Measurements from ENCODE around the gene PTN.

The PTN gene

GRCh38 chr7:137381045-137381444 is 37.5 kb upstream of the PTN start:
- no peaks in the 10 kb centered on the region for H3K79me1 ChIP-seq (ENCODE audit: low read depth, low read length)
- DNase-seq (ENCODE audit: low spot score), result no peak

GRCh38 chr7:137373507-137373906 is 30.0 kb upstream of the PTN start:
- no CpG with 5 or more reads among the region's 2 CpGs for WGBS, 2 donors (ENCODE audit: extremely low coverage in 2 of 2, insufficient read length in 2 of 2, insufficient replicate concordance in 1 of 2)
- Histone ChIP-seq H2BK15ac (ENCODE audit: low read length) (no peak overlapping the region), H3K14ac (ENCODE audit: low read length) (no peak overlapping the region), H3K27me3 (ENCODE audit: control insufficient read depth in 3 of 3, insufficient read depth in 3 of 3, low read depth in 1 of 3, low read length in 3 of 3) (no peaks in the 10 kb centered on the region), H3K79me1 (ENCODE audit: low read depth, low read length) (no peaks in the 10 kb centered on the region), H2AK5ac (ENCODE audit: low read depth, low read length) (no peak overlapping the region), H3K36me3 (replicated peaks in 1 of 2; ENCODE audit: control insufficient read depth in 2 of 2, insufficient read depth in 2 of 2, low read length in 2 of 2) (no peaks in the 10 kb centered on the region), H3K18ac (ENCODE audit: low read length) (no peak overlapping the region), H3K4me2 (ENCODE audit: insufficient read depth, low read length, poor library complexity, severe bottlenecking) (no peak overlapping the region), H2BK5ac (ENCODE audit: low read length) (no peak overlapping the region), H3K27ac (replicated peaks; ENCODE audit: low read length) (no peak overlapping the region), H2BK12ac (ENCODE audit: low read length) (no peak overlapping the region), H3K4me3 (ENCODE audit: low read length in 2 of 2) (no peak overlapping the region), H3K4me1 (ENCODE audit: control insufficient read depth in 2 of 2, insufficient read depth in 1 of 2, low read depth in 1 of 2, low read length in 2 of 2) (no peaks in the 10 kb centered on the region), H2AFZ (ENCODE audit: low read length) (no peak overlapping the region), H3K4ac (ENCODE audit: low read length) (no peak overlapping the region), H4K8ac (ENCODE audit: low read depth, low read length) (no peak overlapping the region), H3K23ac (ENCODE audit: low read depth, low read length, poor library complexity) (no peak overlapping the region), H3K9me3 (replicated peaks in 1 of 2; ENCODE audit: control insufficient read depth in 2 of 2, insufficient read depth in 1 of 2, low read depth in 1 of 2, low read length in 2 of 2) (peaks cover 0 to 15% of the 10 kb centered on the region in 2 donors), H3K9ac (ENCODE audit: low read depth, low read length, poor library complexity) (no peak overlapping the region), H2BK120ac (ENCODE audit: low read depth, low read length) (no peak overlapping the region), H4K91ac (ENCODE audit: low read depth, low read length, poor library complexity) (no peak overlapping the region)
- DNase-seq (ENCODE audit: low spot score), result no peak

More at GRCh38 chr7:137381045-137381444, 37.5 kb upstream of the PTN start:
- Histone ChIP-seq H2BK120ac (ENCODE audit: low read depth, low read length) (no peak overlapping the region), H2BK5ac (ENCODE audit: low read length) (no peak overlapping the region), H2AFZ (ENCODE audit: low read length) (no peak overlapping the region), H4K8ac (ENCODE audit: low read depth, low read length) (no peak overlapping the region), H3K4ac (ENCODE audit: low read length) (no peak overlapping the region), H3K9ac (ENCODE audit: low read depth, low read length, poor library complexity) (no peak overlapping the region), H4K91ac (ENCODE audit: low read depth, low read length, poor library complexity) (no peak overlapping the region), H3K4me2 (ENCODE audit: insufficient read depth, low read length, poor library complexity, severe bottlenecking) (no peak overlapping the region), H3K18ac (ENCODE audit: low read length) (no peak overlapping the region), H2AK5ac (ENCODE audit: low read depth, low read length) (no peak overlapping the region), H3K27me3 (ENCODE audit: control insufficient read depth in 3 of 3, insufficient read depth in 3 of 3, low read depth in 1 of 3, low read length in 3 of 3) (no peaks in the 10 kb centered on the region), H3K4me3 (ENCODE audit: low read length in 2 of 2) (no peak overlapping the region), H2BK15ac (ENCODE audit: low read length) (no peak overlapping the region), H2BK12ac (ENCODE audit: low read length) (no peak overlapping the region), H3K36me3 (replicated peaks in 1 of 2; ENCODE audit: control insufficient read depth in 2 of 2, insufficient read depth in 2 of 2, low read length in 2 of 2) (no peaks in the 10 kb centered on the region), H3K4me1 (ENCODE audit: control insufficient read depth in 2 of 2, insufficient read depth in 1 of 2, low read depth in 1 of 2, low read length in 2 of 2) (no peaks in the 10 kb centered on the region), H3K23ac (ENCODE audit: low read depth, low read length, poor library complexity) (no peak overlapping the region), H3K14ac (ENCODE audit: low read length) (no peak overlapping the region), H3K27ac (replicated peaks; ENCODE audit: low read length) (no peak overlapping the region), H3K9me3 (replicated peaks in 1 of 2; ENCODE audit: control insufficient read depth in 2 of 2, insufficient read depth in 1 of 2, low read depth in 1 of 2, low read length in 2 of 2) (peaks cover 0 to 11% of the 10 kb centered on the region in 2 donors)
- WGBS, 2 donors (ENCODE audit: extremely low coverage in 2 of 2, insufficient read length in 2 of 2, insufficient replicate concordance in 1 of 2), result no CpG with 5 or more reads among the region's 1 CpG

- no peak overlapping the region for H2BK120ac ChIP-seq (ENCODE audit: low read depth, low read length)
- H3K4me1 ChIP-seq (ENCODE audit: control insufficient read depth in 2 of 2, insufficient read depth in 1 of 2, low read depth in 1 of 2, low read length in 2 of 2), result no peaks in the 10 kb centered on the region
- H4K8ac ChIP-seq (ENCODE audit: low read depth, low read length), result no peak overlapping the region
- H3K79me1 ChIP-seq (ENCODE audit: low read depth, low read length), result no peaks in the 10 kb centered on the region
- H3K9ac ChIP-seq (ENCODE audit: low read depth, low read length, poor library complexity), result no peak overlapping the region
- H3K23ac ChIP-seq (ENCODE audit: low read depth, low read length, poor library complexity), result no peak overlapping the region
- H3K27me3 ChIP-seq (ENCODE audit: control insufficient read depth in 3 of 3, insufficient read depth in 3 of 3, low read depth in 1 of 3, low read length in 3 of 3), result no peaks in the 10 kb centered on the region
- no peaks in the 10 kb centered on the region for H3K36me3 ChIP-seq (replicated peaks in 1 of 2; ENCODE audit: control insufficient read depth in 2 of 2, insufficient read depth in 2 of 2, low read length in 2 of 2)
- no CpG with 5 or more reads among the region's 2 CpGs for WGBS, 2 donors (ENCODE audit: extremely low coverage in 2 of 2, insufficient read length in 2 of 2, insufficient replicate concordance in 1 of 2)
- peaks cover 3 to 11% of the 10 kb centered on the region in 2 donors for H3K9me3 ChIP-seq (replicated peaks in 1 of 2; ENCODE audit: control insufficient read depth in 2 of 2, insufficient read depth in 1 of 2, low read depth in 1 of 2, low read length in 2 of 2)
- H4K91ac ChIP-seq (ENCODE audit: low read depth, low read length, poor library complexity), result no peak overlapping the region
- H3K18ac ChIP-seq (ENCODE audit: low read length), result no peak overlapping the region
- no peak overlapping the region for H2BK12ac ChIP-seq (ENCODE audit: low read length)
- no peak overlapping the region for H3K4me2 ChIP-seq (ENCODE audit: insufficient read depth, low read length, poor library complexity, severe bottlenecking)
- no peak overlapping the region for H3K4ac ChIP-seq (ENCODE audit: low read length)
- H2BK15ac ChIP-seq (ENCODE audit: low read length), result no peak overlapping the region
- H2AK5ac ChIP-seq (ENCODE audit: low read depth, low read length), result no peak overlapping the region
- H3K14ac ChIP-seq (ENCODE audit: low read length), result no peak overlapping the region
- no peak overlapping the region for H3K27ac ChIP-seq (replicated peaks; ENCODE audit: low read length)
- H2AFZ ChIP-seq (ENCODE audit: low read length), result no peak overlapping the region
- DNase-seq (ENCODE audit: low spot score), result no peak
- H2BK5ac ChIP-seq (ENCODE audit: low read length), result no peak overlapping the region
- no peak overlapping the region for H3K4me3 ChIP-seq (ENCODE audit: low read length in 2 of 2)
Observed at GRCh38 chr7:137371616-137372015, 28.1 kb upstream of the PTN start.

- no peak overlapping the region for H2AK5ac ChIP-seq (ENCODE audit: low read depth, low read length)
- H2BK120ac ChIP-seq (ENCODE audit: low read depth, low read length), result no peak overlapping the region
- H3K27me3 ChIP-seq (ENCODE audit: control insufficient read depth in 3 of 3, insufficient read depth in 3 of 3, low read depth in 1 of 3, low read length in 3 of 3), result no peaks in the 10 kb centered on the region
- H3K4me2 ChIP-seq (ENCODE audit: insufficient read depth, low read length, poor library complexity, severe bottlenecking), result no peak overlapping the region
- H4K91ac ChIP-seq (ENCODE audit: low read depth, low read length, poor library complexity), result no peak overlapping the region
- H3K9ac ChIP-seq (ENCODE audit: low read depth, low read length, poor library complexity), result no peak overlapping the region
- H3K23ac ChIP-seq (ENCODE audit: low read depth, low read length, poor library complexity), result no peak overlapping the region
- no peak overlapping the region for H3K4ac ChIP-seq (ENCODE audit: low read length)
- H3K27ac ChIP-seq (replicated peaks; ENCODE audit: low read length), result no peak overlapping the region
- H3K36me3 ChIP-seq (replicated peaks in 1 of 2; ENCODE audit: control insufficient read depth in 2 of 2, insufficient read depth in 2 of 2, low read length in 2 of 2), result no peaks in the 10 kb centered on the region
- no peak for DNase-seq (ENCODE audit: low spot score)
- no peaks in the 10 kb centered on the region for H3K79me1 ChIP-seq (ENCODE audit: low read depth, low read length)
- H3K9me3 ChIP-seq (replicated peaks in 1 of 2; ENCODE audit: control insufficient read depth in 2 of 2, insufficient read depth in 1 of 2, low read depth in 1 of 2, low read length in 2 of 2), result peaks cover 10 to 30% of the 10 kb centered on the region in 2 donors
- no peak overlapping the region for H3K18ac ChIP-seq (ENCODE audit: low read length)
- H2AFZ ChIP-seq (ENCODE audit: low read length), result no peak overlapping the region
- no CpG with 5 or more reads among the region's 5 CpGs for WGBS, 2 donors (ENCODE audit: extremely low coverage in 2 of 2, insufficient read length in 2 of 2, insufficient replicate concordance in 1 of 2)
- H2BK12ac ChIP-seq (ENCODE audit: low read length), result no peak overlapping the region
- no peak overlapping the region for H2BK15ac ChIP-seq (ENCODE audit: low read length)
- no peak overlapping the region for H4K8ac ChIP-seq (ENCODE audit: low read depth, low read length)
- H3K4me1 ChIP-seq (ENCODE audit: control insufficient read depth in 2 of 2, insufficient read depth in 1 of 2, low read depth in 1 of 2, low read length in 2 of 2), result no peaks in the 10 kb centered on the region
- no peak overlapping the region for H3K4me3 ChIP-seq (ENCODE audit: low read length in 2 of 2)
- no peak overlapping the region for H2BK5ac ChIP-seq (ENCODE audit: low read length)
- H3K14ac ChIP-seq (ENCODE audit: low read length), result no peak overlapping the region
Observed at GRCh38 chr7:137366995-137367394, 23.5 kb upstream of the PTN start.

Measured in neuronal stem cell (in vitro differentiated cells).